GM12878 (cell line): ENCODE data around the gene SELENOV. TPM values are rescaled to one million over a fixed set of nuclear protein-coding genes. Genes with fewer than 3 reads are reported as not detected.

Source experiments
- ATAC-seq: fragments of 200-7000 bp; cut with Tn5 transposase; 3 replicates; pipeline ENCODE4 v1.9.1; 2020; ENCODE audit warnings: mild to moderate bottlenecking, moderate library complexity
- BruUV-seq: library from RNA; stranded (reverse); fragments of 400-500 nt; replicated peaks from 2 replicates; lab custom pipeline; 2021; lab: Mats Ljungman, UMichigan
- CTCF ChIA-PET: fragments of 300-600 bp; sonication (Branson Sonifier 250); formaldehyde crosslinking; extraction: SDS; loops from one replicate; lab custom pipeline; 2021; ENCODE audit warnings: inconsistent platforms; lab: Yijun Ruan, JAX
- POLR2A ChIA-PET: fragments of 350-600 bp; formaldehyde crosslinking; extraction: SDS; loops from one replicate; lab custom pipeline; 2021; ENCODE audit warnings: inconsistent platforms; lab: Charles Lee
- RAD21 ChIA-PET: fragments of 300-600 bp; sonication (Branson Sonifier 250); formaldehyde crosslinking; loops from one replicate; lab custom pipeline; 2023; ENCODE audit warnings: antibody characterized with exemption; ENCODE audit not compliant: unreplicated experiment; lab: Charles Lee
- SMC1A ChIA-PET: fragments of 300-600 bp; sonication (Branson Sonifier 250); formaldehyde crosslinking; loops from one replicate; lab custom pipeline; 2023; ENCODE audit not compliant: unreplicated experiment, uncharacterized antibody; lab: Charles Lee
- DNase-seq: peaks from one replicate; pipeline ENCODE4 v3.0.0-alpha.2; 2011; ENCODE audit warnings: low read depth, low spot score
- FAIRE-seq: peaks from 3 replicates; lab custom pipeline; 2011; peaks lifted over from hg19 to GRCh38; lab: Jason Lieb, UNC
- H2AFZ ChIP-seq: 2 replicates; pipeline ENCODE4 v1.6.0; 2011; ENCODE audit warnings: low read depth, low read length, control low read depth; ENCODE audit not compliant: control insufficient read depth
- H3K27ac ChIP-seq: 2 replicates; pipeline ENCODE4 v1.5.1; 2011; ENCODE audit warnings: control low read depth; ENCODE audit not compliant: control insufficient read depth, insufficient read depth
- H3K27me3 ChIP-seq, 2 experiments: replicated peaks in 1 of 2; 2 replicates each; pipeline versions ENCODE4 v1.6.0 to v1.6.1; 2011; ENCODE audit warnings: low read length in 1 of 2; ENCODE audit not compliant: control insufficient read depth in 2 of 2, insufficient read depth in 2 of 2
- H3K36me3 ChIP-seq, 2 experiments: 2 replicates each; pipeline ENCODE4 v1.5.1; 2011; ENCODE audit warnings: low read length in 1 of 2; ENCODE audit not compliant: control insufficient read depth in 2 of 2, insufficient read depth in 2 of 2
- H3K4me1 ChIP-seq: 2 replicates; pipeline ENCODE4 v1.6.1; 2011; ENCODE audit warnings: mild to moderate bottlenecking, low read length, moderate library complexity, mixed read lengths; ENCODE audit not compliant: control insufficient read depth, insufficient read depth
- H3K4me2 ChIP-seq: 2 replicates; pipeline ENCODE4 v1.6.0; 2011; ENCODE audit warnings: control low read depth; ENCODE audit not compliant: control insufficient read depth, insufficient read depth
- H3K4me3 ChIP-seq: fragments of 200-600 bp; sonication (generic); 2 replicates; pipeline ENCODE4 v1.5.1; 2016
- H3K79me2 ChIP-seq: 2 replicates; pipeline ENCODE4 v1.6.0; 2011; ENCODE audit warnings: low read length; ENCODE audit not compliant: control insufficient read depth, insufficient read depth
- H3K9ac ChIP-seq: 2 replicates; pipeline ENCODE4 v1.8.0; 2011; ENCODE audit warnings: low read length, control low read depth, mixed read lengths; ENCODE audit not compliant: control insufficient read depth, insufficient read depth
- H3K9me3 ChIP-seq: replicated peaks from 3 replicates; pipeline ENCODE4 v1.5.1; 2011; ENCODE audit warnings: mild to moderate bottlenecking, low read length; ENCODE audit not compliant: control insufficient read depth, insufficient read depth
- H4K20me1 ChIP-seq: 2 replicates; pipeline ENCODE4 v1.6.0; 2011; ENCODE audit not compliant: control insufficient read depth, insufficient read depth
- BHLHE40 ChIP-seq, 2 experiments: fragments of 450-650 bp in 1 of 2; IDR thresholded peaks; 2 replicates each; pipeline ENCODE4 v1.6.1; 2011 to 2017; ENCODE audit warnings: low read depth in 2 of 2, borderline replicate concordance in 1 of 2, improper control_type of control experiment in 1 of 2, low read length in 1 of 2, mild to moderate bottlenecking in 1 of 2
- CEBPB ChIP-seq, 2 experiments: fragments of 150-350 bp in 1 of 2; IDR thresholded peaks; 2 replicates each; pipeline ENCODE4 v1.6.1; 2012 to 2014; ENCODE audit warnings: low read depth in 2 of 2, low read length in 2 of 2, borderline replicate concordance in 1 of 2, inconsistent platforms in 1 of 2
- EP300 ChIP-seq, 2 experiments: fragments of 150-350 bp in 1 of 2; IDR thresholded peaks; 2 replicates each; pipeline ENCODE4 v1.6.1; 2011 to 2012; ENCODE audit warnings: low read depth in 2 of 2, low read length in 2 of 2, borderline replicate concordance in 1 of 2, improper control_type of control experiment in 1 of 2, inconsistent platforms in 1 of 2; ENCODE audit not compliant: control insufficient read depth in 1 of 2
- EZH2 ChIP-seq: IDR thresholded peaks from 2 replicates; pipeline ENCODE4 v1.6.1; 2012; ENCODE audit warnings: low read depth, mild to moderate bottlenecking, control low read depth, inconsistent platforms, low read length, borderline replicate concordance; ENCODE audit not compliant: control insufficient read depth
- FOXM1 ChIP-seq: IDR thresholded peaks from 2 replicates; pipeline ENCODE4 v1.6.1; 2012; ENCODE audit warnings: low read depth, mild to moderate bottlenecking, inconsistent platforms, low read length, moderate library complexity
- GABPA ChIP-seq: IDR thresholded peaks from 2 replicates; pipeline ENCODE4 v1.6.1; 2014; ENCODE audit warnings: antibody characterized with exemption, low read depth, mild to moderate bottlenecking, inconsistent platforms
- IKZF1 ChIP-seq: fragments of 450-650 bp; conservative IDR thresholded peaks from 2 replicates; pipeline ENCODE4 v1.6.1; 2017; ENCODE audit warnings: antibody characterized with exemption, mild to moderate bottlenecking
- STAT1 ChIP-seq: fragments of 450-650 bp; conservative IDR thresholded peaks from 2 replicates; pipeline ENCODE4 v1.6.1; 2014; ENCODE audit warnings: antibody characterized with exemption, mild to moderate bottlenecking
- YY1 ChIP-seq: IDR thresholded peaks from 2 replicates; pipeline ENCODE4 v1.6.1; 2011; ENCODE audit warnings: low read depth, mild to moderate bottlenecking, low read length
- ZNF207 ChIP-seq: fragments of 450-650 bp; IDR thresholded peaks from 2 replicates; pipeline ENCODE4 v1.6.1; 2014; ENCODE audit warnings: antibody characterized with exemption, mild to moderate bottlenecking, borderline replicate concordance
- WGBS: methylation state at CpG from one replicate; pipeline ENCODE4 v1.1.6; 2016; ENCODE audit warnings: low lambda C conversion rate; ENCODE audit not compliant: insufficient replicate concordance, insufficient coverage; ENCODE audit errors: missing lambda C conversion rate; 5-methylcytosine and 5-hydroxymethylcytosine counted together
- in situ Hi-C: fragments of 300-500 bp; cut with MboI; formaldehyde crosslinking; loops from 9 replicates; pipeline ENCODE4 v1.14.3; 2018; ENCODE audit warnings: mixed read lengths
- intact Hi-C: fragments of 100-400 bp; cut with micrococcal nuclease; formaldehyde crosslinking; loops from one replicate; pipeline ENCODE4 v1.14.2; 2022; ENCODE audit not compliant: unreplicated experiment
- polyA plus RNA-seq, 11 experiments: library from polyadenylated mRNA; depleted of rRNA in 4 of 11; unstranded in 6 of 11; stranded (reverse) in 5 of 11; fragments of >200 nt; fragmentation: Nextera tagmentation in 4 of 11; fragmentation: Illumina TruSeq in 1 of 11; extraction: Ambion mirVana in 4 of 11; extraction: Trizol in 1 of 11; gene quantifications; 1 replicate in 1 of 11; 2 replicates in 10 of 11; pipeline versions ENCODE4 v1.2.1 to v1.2.3, GENCODE V29; 2011 to 2016; ENCODE audit warnings: inconsistent platforms in 2 of 11, missing spikeins in 2 of 11, low read depth in 1 of 11
- total RNA-seq, 4 experiments: library from RNA; depleted of rRNA in 3 of 4; stranded (reverse); fragments of >200 nt in 3 of 4; fragmentation: Illumina TruSeq in 1 of 4; extraction: Trizol in 1 of 4; gene quantifications; 2 replicates each; pipeline versions ENCODE4 v1.2.1 to v1.2.3, GENCODE V29; 2013 to 2021
- TF ChIP-seq, protein P1 (sequence below): IDR thresholded peaks from 2 replicates; pipeline ENCODE4 v1.6.1; 2012; ENCODE audit warnings: low read length, inconsistent platforms
- TF ChIP-seq, protein P2 (sequence below): fragments of 450-650 bp; IDR thresholded peaks from 2 replicates; pipeline ENCODE4 v1.6.1; 2017; ENCODE audit warnings: borderline replicate concordance
- TF ChIP-seq, protein P3 (sequence below): fragments of 450-650 bp; formaldehyde crosslinking; IDR thresholded peaks from 2 replicates; pipeline ENCODE4 v1.5.0; 2022; ENCODE audit warnings: mild to moderate bottlenecking, missing genetic modification characterization

The SELENOV gene
- total and polyA plus RNA-seq, 10 of the 15 experiments (the other 5 are each of a cell fraction or from before 2014, with no cell fraction given): not detected

DNA sequence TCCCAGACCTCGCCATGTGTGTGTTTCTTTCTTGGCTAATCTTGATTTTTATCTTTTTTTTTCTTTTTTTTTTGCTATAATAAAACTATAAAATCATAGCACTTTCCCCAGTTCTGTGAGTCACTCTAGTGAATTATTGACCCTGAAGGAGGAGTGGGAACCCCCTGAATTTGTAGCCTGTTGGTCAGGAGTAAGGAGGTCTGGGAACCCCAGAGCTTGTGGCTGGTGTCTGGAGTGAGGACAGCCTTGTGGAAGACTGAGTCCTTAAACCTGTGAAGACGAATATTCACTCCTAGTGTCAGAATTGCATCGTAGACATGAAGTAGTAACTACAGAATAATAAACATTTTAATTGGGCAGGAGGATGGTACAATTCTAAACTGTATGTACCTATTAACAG is 10.3 kb downstream of the SELENOV start (continued):
- TF ChIP-seq, protein P1, sequence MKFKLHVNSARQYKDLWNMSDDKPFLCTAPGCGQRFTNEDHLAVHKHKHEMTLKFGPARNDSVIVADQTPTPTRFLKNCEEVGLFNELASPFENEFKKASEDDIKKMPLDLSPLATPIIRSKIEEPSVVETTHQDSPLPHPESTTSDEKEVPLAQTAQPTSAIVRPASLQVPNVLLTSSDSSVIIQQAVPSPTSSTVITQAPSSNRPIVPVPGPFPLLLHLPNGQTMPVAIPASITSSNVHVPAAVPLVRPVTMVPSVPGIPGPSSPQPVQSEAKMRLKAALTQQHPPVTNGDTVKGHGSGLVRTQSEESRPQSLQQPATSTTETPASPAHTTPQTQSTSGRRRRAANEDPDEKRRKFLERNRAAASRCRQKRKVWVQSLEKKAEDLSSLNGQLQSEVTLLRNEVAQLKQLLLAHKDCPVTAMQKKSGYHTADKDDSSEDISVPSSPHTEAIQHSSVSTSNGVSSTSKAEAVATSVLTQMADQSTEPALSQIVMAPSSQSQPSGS: no peak
- TF ChIP-seq CEBPB (IDR thresholded peaks at IDR 0.05; ENCODE audit: borderline replicate concordance in 1 of 2, low read depth in 2 of 2, low read length in 2 of 2): no peak
- TF ChIP-seq, protein P2, sequence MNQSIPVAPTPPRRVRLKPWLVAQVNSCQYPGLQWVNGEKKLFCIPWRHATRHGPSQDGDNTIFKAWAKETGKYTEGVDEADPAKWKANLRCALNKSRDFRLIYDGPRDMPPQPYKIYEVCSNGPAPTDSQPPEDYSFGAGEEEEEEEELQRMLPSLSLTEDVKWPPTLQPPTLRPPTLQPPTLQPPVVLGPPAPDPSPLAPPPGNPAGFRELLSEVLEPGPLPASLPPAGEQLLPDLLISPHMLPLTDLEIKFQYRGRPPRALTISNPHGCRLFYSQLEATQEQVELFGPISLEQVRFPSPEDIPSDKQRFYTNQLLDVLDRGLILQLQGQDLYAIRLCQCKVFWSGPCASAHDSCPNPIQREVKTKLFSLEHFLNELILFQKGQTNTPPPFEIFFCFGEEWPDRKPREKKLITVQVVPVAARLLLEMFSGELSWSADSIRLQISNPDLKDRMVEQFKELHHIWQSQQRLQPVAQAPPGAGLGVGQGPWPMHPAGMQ: no peak

DNA sequence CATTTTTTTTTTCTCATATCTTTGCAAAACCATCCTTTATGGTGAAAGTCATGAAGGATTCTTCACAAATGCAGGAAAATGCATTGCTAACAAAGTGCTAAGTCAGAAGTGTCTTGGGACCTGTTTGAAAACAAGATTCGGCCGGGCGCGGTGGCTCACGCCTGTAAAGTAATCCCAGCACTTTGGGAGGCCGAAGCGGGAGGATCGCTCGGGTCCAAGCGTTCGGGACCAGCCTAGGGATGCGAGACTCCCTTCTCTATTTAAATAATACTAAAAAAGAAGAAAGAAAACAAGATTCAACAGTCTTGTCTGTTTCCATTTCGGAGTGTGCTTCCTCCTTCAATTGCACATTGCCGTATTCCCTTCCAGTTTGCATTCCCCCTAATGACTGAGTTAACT is 16.9 kb downstream of the SELENOV start:
- H3K79me2 ChIP-seq: peaks cover 13% of the 10 kb centered on the region
- H3K4me3 ChIP-seq: peak overlapping the region; percentile 98
- ChIA-PET RAD21 (interaction anchor here (0.8 to 1.5 kb wide), 6 partner anchors 34 to 120 kb away, joined by 3 to 14 read pairs (median 4); partner anchors contain the start of genes DLL3, PLEKHG2 and RPS16), CTCF (interaction anchor here (0.8 to 5.0 kb wide), 12 partner anchors 29 to 410 kb away, joined by 3 to 63 read pairs (median 7); partner anchors contain the start of genes DLL3 and PLEKHG2), SMC1A (interaction anchor here (0.7 to 3.4 kb wide), 12 partner anchors 14 to 196 kb away, joined by 3 to 26 read pairs (median 4); partner anchors contain the start of genes DLL3, GMFG and RPS16), POLR2A (no interaction called here)
- H3K9ac ChIP-seq: peak overlapping the region; percentile 76
- peak; percentile 18 for FAIRE-seq
- no peak for ATAC-seq
- H3K4me2 ChIP-seq: peak overlapping the region; percentile 56
- H3K9me3 ChIP-seq: no peaks in the 10 kb centered on the region
- no TSS peak for BruUV-seq
- peak overlapping the region; percentile 97 for H2AFZ ChIP-seq
- H4K20me1 ChIP-seq: no peaks in the 10 kb centered on the region
- intact Hi-C loops (loop anchor here (1.0 to 10.0 kb wide), 5 partner anchors 58 to 407 kb away; partner anchors contain the start of genes PAK4, PLEKHG2 and SAMD4B), in situ Hi-C loops (loop anchor here (5.0 kb wide), 3 partner anchors 55 to 410 kb away; no protein-coding TSS in a partner anchor)
- H3K36me3 ChIP-seq: no peaks in the 10 kb centered on the region
- TF ChIP-seq FOXM1 (no peak), EZH2 (no peak), YY1 (no peak), STAT1 (no peak), GABPA (no peak), IKZF1 (no peak), BHLHE40 (IDR thresholded peaks at IDR 0.05; ENCODE audit: borderline replicate concordance in 1 of 2, low read depth in 2 of 2, low read length in 1 of 2) (no peak), EP300 (IDR thresholded peaks at IDR 0.05; ENCODE audit: borderline replicate concordance in 1 of 2, control insufficient read depth in 1 of 2, low read depth in 2 of 2, low read length in 2 of 2) (no peak), ZNF207 (no peak)
- TF ChIP-seq, protein P3, sequence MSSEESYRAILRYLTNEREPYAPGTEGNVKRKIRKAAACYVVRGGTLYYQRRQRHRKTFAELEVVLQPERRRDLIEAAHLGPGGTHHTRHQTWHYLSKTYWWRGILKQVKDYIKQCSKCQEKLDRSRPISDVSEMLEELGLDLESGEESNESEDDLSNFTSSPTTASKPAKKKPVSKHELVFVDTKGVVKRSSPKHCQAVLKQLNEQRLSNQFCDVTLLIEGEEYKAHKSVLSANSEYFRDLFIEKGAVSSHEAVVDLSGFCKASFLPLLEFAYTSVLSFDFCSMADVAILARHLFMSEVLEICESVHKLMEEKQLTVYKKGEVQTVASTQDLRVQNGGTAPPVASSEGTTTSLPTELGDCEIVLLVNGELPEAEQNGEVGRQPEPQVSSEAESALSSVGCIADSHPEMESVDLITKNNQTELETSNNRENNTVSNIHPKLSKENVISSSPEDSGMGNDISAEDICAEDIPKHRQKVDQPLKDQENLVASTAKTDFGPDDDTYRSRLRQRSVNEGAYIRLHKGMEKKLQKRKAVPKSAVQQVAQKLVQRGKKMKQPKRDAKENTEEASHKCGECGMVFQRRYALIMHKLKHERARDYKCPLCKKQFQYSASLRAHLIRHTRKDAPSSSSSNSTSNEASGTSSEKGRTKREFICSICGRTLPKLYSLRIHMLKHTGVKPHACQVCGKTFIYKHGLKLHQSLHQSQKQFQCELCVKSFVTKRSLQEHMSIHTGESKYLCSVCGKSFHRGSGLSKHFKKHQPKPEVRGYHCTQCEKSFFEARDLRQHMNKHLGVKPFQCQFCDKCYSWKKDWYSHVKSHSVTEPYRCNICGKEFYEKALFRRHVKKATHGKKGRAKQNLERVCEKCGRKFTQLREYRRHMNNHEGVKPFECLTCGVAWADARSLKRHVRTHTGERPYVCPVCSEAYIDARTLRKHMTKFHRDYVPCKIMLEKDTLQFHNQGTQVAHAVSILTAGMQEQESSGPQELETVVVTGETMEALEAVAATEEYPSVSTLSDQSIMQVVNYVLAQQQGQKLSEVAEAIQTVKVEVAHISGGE (CRISPR knock-in tag): no peak
- 36% methylated on average over 14 of the region's 14 CpGs for WGBS
- H3K4me1 ChIP-seq: no peaks in the 10 kb centered on the region
- no peak for DNase-seq
- H3K27ac ChIP-seq: no peak overlapping the region
- H3K27me3 ChIP-seq: no peaks in the 10 kb centered on the region
